C4-2B (cell line): ENCODE measurements around the gene ATG4A.

Source experiments
- ZFX ChIP-seq: fragments of 450-650 bp; IDR thresholded peaks from 2 replicates; pipeline ENCODE4 v1.6.1; 2017
- TF ChIP-seq, protein P1 (sequence below): fragments of 450-650 bp; conservative IDR thresholded peaks from 2 replicates; pipeline ENCODE4 v1.5.1; 2017; ENCODE audit warnings: mild to moderate bottlenecking

DNA sequence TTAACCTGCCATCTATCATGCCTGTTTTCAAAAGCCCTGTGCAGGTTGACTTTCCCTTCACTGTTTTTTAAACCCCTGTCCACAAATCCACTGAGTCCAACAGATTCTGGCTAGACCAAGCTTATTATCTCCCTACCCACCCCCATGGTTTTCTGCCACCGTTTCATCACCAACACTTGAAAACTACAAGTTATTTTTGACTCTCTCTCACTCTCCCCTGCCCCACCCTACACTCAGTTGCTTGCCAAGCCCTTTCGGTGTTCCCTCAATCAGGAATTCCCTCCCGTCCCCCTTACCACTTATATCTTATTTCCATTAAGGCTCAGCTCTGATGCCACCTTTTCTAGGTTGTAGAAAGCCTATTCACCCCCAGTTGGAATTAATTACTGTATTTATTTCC is 29.7 kb downstream of the ATG4A start:
- TF ChIP-seq, protein P1, sequence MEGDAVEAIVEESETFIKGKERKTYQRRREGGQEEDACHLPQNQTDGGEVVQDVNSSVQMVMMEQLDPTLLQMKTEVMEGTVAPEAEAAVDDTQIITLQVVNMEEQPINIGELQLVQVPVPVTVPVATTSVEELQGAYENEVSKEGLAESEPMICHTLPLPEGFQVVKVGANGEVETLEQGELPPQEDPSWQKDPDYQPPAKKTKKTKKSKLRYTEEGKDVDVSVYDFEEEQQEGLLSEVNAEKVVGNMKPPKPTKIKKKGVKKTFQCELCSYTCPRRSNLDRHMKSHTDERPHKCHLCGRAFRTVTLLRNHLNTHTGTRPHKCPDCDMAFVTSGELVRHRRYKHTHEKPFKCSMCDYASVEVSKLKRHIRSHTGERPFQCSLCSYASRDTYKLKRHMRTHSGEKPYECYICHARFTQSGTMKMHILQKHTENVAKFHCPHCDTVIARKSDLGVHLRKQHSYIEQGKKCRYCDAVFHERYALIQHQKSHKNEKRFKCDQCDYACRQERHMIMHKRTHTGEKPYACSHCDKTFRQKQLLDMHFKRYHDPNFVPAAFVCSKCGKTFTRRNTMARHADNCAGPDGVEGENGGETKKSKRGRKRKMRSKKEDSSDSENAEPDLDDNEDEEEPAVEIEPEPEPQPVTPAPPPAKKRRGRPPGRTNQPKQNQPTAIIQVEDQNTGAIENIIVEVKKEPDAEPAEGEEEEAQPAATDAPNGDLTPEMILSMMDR, result no peak
- TF ChIP-seq ZFX, result no peak
